NCI-H128 (cell line): ENCODE data around the gene CBFB.
"Not testable (repeated sequence)": the region's sequence is repeated elsewhere in the genome, so short reads cannot be mapped to it uniquely, and the experiment has no call there.

Source experiments
- DNase-seq: peaks from one replicate; lab custom pipeline; 2025; ENCODE audit not compliant: unreplicated experiment; lab: John Stamatoyannopoulos, UW

CBFB gene

GRCh38 chr16:67040906-67041305 is 12.0 kb downstream of the CBFB start:
- DNase-seq, result no peak

DNA sequence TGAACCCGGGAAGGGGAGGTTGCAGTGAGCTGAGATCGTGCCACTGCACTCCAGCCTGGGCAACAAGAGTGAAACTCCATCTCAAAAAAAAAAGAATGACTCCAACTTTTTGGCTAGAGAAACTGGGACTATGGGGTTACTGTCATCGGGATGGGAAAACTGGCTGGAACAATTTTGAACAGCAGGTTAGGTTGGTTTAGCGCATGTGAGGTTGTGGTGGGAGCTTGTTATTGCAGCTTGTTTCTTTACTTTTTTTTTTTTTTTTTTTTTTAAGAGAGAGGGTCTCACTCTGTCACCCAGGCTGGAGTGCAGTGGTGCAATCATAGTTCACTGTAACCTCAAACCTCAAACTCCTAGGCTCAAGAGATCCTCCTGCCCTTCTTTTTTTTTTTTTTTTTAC is 12.6 kb downstream of the CBFB start:
- DNase-seq, result not testable (repeated sequence)

DNA sequence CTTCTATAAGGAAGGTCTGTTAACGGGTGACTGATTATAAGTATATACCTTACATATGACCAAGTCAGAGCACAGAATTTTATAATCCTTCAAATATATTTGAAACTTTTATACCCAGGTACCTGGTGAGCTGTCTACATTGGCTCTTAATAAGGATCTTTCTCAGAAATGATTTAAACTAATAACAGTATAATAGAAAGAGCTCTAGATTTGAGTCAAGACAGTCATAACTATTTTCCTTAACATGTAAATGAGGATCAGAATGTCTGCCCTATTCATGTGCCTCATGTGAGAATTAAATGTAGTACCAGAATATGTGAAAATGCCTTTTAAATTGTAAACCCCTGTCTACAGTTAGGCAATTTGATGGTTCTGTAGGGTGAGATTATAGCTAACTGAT is 14.5 kb downstream of the CBFB start:
- DNase-seq, result no peak

DNA sequence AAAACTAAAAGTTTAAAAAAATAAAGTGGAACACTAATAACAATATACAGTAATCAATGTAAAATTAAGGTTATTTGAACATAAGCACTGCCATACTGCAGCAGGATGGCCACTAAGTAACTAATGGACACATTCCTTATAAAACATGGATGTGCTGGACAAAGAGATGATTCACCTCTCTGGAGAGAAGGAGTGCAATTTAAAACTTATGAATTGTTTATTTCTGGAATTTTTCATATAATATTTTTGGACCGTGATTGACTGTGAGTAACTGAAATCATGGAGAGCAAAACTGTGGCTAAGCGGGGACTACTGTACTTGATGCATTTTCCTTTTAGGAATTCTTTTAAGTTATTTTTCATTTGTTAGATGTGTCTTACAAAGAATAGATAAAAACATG is 21.8 kb downstream of the CBFB start:
- no peak for DNase-seq

DNA sequence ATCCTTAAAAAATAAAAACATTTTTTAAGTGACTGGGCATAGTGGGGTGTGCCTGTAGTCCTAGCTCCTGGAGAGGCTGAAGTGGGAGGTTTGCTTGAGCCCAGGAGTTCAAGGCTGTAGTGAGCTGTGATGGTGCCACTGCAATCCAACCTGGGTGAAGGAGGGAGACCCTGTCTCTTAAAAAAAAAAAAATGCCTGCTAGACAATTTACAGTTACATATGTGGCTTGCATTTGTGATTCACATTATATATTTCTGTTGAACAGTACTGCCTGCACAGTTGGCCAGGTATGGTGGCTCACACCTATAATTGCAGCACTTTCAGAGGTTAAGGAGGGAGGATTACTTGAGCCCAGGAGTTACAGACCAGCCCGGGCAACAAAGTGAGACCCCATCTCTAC is 23.4 kb downstream of the CBFB start:
- DNase-seq, result no peak

GRCh38 chr16:67053767-67054334 is 24.9 kb downstream of the CBFB start:
- no peak for DNase-seq

- no peak for DNase-seq
These were observed 26.0 kb downstream of the CBFB start for GRCh38 chr16:67054901-67055300.

GRCh38 chr16:67055712-67056487 is 27.0 kb downstream of the CBFB start:
- DNase-seq, result no peak

DNA sequence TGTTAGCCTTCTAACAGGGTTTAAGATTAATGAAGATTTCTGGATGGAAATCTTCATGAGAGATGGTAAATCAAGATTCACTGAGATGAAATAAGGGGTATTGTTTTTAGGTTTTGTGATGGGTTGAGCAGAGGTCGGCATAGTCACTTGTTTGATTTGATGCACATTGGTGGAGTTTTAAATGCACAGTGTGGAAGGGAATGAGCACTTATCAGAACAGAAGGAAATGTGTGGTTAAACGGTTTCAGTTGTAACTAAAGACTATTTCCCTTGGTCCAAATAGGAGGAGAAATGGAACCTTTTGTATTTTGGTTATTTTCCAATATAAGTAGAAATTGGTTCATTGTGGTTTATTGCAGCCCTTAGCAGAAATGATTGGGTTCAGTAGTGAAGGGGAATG is 34.1 kb downstream of the CBFB start:
- DNase-seq, result no peak

GRCh38 chr16:67068212-67068753 is 39.3 kb downstream of the CBFB start:
- no peak for DNase-seq

DNA sequence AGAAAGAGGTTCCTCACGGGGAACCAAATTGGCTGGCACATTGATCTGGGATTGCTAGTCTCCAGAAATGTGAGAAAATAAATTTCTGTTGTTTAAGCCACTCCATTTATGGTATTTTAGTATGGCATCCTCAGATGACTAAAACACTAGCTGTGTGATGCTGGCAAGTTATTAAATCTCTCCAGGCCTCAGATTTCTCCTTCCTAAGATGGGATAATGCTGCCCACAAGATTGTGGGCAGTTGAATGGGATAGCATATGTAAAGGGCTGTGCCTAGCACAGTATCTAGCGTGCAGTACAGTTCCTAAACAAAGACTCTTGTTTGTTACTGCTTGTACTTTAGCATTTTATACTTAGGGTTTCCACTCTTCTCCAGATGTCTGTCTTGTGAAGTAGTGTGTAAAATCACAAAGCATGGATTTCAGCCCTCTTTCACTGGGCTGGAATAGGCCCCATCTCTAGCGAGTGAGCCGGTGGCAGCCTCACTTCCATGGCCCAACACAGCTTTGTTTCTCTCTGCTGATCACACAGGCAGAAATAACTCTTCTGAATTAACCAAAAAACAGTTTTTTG is 42.6 kb downstream of the CBFB start:
- DNase-seq, result no peak

DNA sequence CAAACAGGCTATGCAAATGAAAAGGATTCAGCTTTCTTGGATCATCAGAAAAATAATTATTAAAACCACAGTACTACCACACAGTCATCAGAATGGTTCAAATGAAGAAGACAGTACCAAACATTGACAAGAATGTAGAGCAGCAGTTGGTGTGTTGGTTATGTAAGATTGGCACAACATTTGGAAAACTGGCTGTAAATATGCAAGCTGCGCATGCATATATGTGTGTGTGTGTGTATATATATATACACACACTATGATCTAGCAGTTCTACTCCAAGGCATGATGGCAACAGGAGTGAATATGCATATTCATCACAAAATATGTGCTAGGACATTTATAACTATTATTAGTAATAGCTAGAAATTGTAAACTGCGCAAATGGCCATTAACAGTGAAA is 46.4 kb downstream of the CBFB start:
- DNase-seq, result no peak

DNA sequence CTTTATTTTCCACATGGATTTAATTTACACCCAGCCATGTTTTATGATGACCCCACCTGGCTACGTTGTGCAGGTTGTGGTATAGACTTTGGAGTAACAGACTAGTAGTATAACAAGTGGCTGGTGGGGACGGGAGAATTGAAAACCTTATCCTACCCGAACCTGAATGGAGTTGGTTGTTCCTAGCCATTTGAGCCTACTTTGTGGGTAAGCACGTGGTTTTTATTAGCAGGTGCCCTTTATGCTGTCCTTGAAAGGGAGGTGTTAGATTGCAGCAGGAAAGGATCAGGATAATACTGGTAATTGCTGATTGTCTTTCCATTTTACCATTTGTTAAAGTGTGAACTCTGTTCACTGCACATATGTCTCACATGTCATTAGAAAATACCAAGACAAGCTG is 48.9 kb downstream of the CBFB start:
- peak; percentile 17 for DNase-seq

GRCh38 chr16:67082100-67082499 is 53.2 kb downstream of the CBFB start:
- DNase-seq, result no peak

- no peak for DNase-seq
These were observed 53.9 kb downstream of the CBFB start for GRCh38 chr16:67082891-67083290.

GRCh38 chr16:67084345-67085028 is 55.5 kb downstream of the CBFB start:
- no peak for DNase-seq

- DNase-seq, result no peak
These were observed 57.9 kb downstream of the CBFB start for GRCh38 chr16:67086822-67087221.

- DNase-seq, result no peak
These were observed 58.3 kb downstream of the CBFB start for GRCh38 chr16:67087291-67087690.

DNA sequence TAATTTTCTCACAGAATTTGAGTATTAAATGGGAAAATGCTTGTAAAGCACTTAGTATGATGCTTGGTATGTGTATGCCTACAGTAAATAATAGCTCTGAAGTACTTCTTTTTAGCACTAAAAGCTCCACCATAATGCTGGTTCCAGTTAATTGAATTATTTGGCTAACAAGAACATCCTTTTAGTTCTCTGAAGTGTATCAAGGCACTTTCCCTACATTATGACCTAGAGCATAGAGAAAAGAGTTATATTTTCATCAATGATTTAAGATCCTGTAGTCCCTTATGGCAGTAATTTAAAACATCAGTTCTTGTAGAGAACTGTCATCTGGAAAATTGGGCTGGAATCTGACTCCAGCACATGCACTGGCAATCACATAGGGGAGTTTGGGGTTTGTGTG is 58.9 kb downstream of the CBFB start:
- DNase-seq, result no peak

- DNase-seq, result no peak
These were observed 59.6 kb downstream of the CBFB start for GRCh38 chr16:67088551-67088950.

GRCh38 chr16:67089101-67089500 is 60.2 kb downstream of the CBFB start:
- DNase-seq, result no peak
